Ectodermal cell (in vitro differentiated cells): ENCODE data around the gene TNFRSF25.
"Not testable (repeated sequence)": the region's sequence is repeated elsewhere in the genome, so short reads cannot be mapped to it uniquely, and the experiment has no call there.

Experiments
- H3K27ac ChIP-seq: 2 replicates; pipeline ENCODE4 v1.7.0; 2013; ENCODE audit warnings: mild to moderate bottlenecking, low read depth, low read length; ENCODE audit not compliant: insufficient read depth, poor library complexity, severe bottlenecking
- H3K27me3 ChIP-seq: 2 replicates; pipeline ENCODE4 v1.7.0; 2013; ENCODE audit warnings: mild to moderate bottlenecking, low read length; ENCODE audit not compliant: insufficient read depth, control insufficient read depth, poor library complexity, severe bottlenecking
- H3K36me3 ChIP-seq: one replicate; pipeline ENCODE4 v1.7.0; 2013; ENCODE audit warnings: low read length; ENCODE audit not compliant: control insufficient read depth, insufficient read depth
- H3K4me1 ChIP-seq: one replicate; pipeline ENCODE4 v1.7.0; 2013; ENCODE audit warnings: low read length; ENCODE audit not compliant: control insufficient read depth, insufficient read depth
- H3K4me3 ChIP-seq: 2 replicates; pipeline ENCODE4 v1.7.0; 2013; ENCODE audit warnings: low read depth, low read length, control low read depth; ENCODE audit not compliant: insufficient read depth
- H3K9me3 ChIP-seq: 2 replicates; pipeline ENCODE4 v1.7.0; 2013; ENCODE audit warnings: mild to moderate bottlenecking, low read length, moderate library complexity; ENCODE audit not compliant: control insufficient read depth
- WGBS, 2 experiments: methylation state at CpG; one replicate each; pipeline ENCODE4 v1.1.7; 2013; ENCODE audit warnings: missing lambda C conversion rate in 2 of 2; 5-methylcytosine and 5-hydroxymethylcytosine counted together

TNFRSF25 gene

GRCh38 chr1:6495540-6496364 is 29.8 kb upstream of the TNFRSF25 start:
- WGBS, 2 experiments: 75 to 76% methylated on average over 14 of the region's 14 CpGs
- H3K36me3 ChIP-seq: no peaks in the 10 kb centered on the region
- no peak overlapping the region for H3K27ac ChIP-seq
- H3K4me3 ChIP-seq: peak overlapping the region; percentile 58
- H3K4me1 ChIP-seq: peaks cover 30% of the 10 kb centered on the region
- no peaks in the 10 kb centered on the region for H3K9me3 ChIP-seq
- H3K27me3 ChIP-seq: peaks cover 30% of the 10 kb centered on the region

GRCh38 chr1:6495041-6495441 is 29.1 kb upstream of the TNFRSF25 start:
- Histone ChIP-seq H3K4me3 (no peak overlapping the region), H3K27ac (no peak overlapping the region), H3K27me3 (peaks cover 34% of the 10 kb centered on the region), H3K4me1 (peaks cover 32% of the 10 kb centered on the region), H3K36me3 (no peaks in the 10 kb centered on the region), H3K9me3 (no peaks in the 10 kb centered on the region)
- WGBS, 2 experiments: 66 to 71% methylated on average over 11 to 13 of the region's 13 CpGs

- 87 to 93% methylated on average over 4 of the region's 4 CpGs for WGBS, 2 experiments
These were observed 28.7 kb upstream of the TNFRSF25 start for GRCh38 chr1:6494627-6495026.

GRCh38 chr1:6493834-6494223 is 27.9 kb upstream of the TNFRSF25 start:
- H3K4me3 ChIP-seq, H3K36me3 ChIP-seq, H3K9me3 ChIP-seq, H3K27ac ChIP-seq: not testable (repeated sequence)
- Histone ChIP-seq H3K27me3 (peaks cover 34% of the 10 kb centered on the region), H3K4me1 (peaks cover 31% of the 10 kb centered on the region)
- WGBS, 2 experiments: 94 to 97% methylated on average over 3 to 4 of the region's 4 CpGs

More at GRCh38 chr1:6494627-6495026, 28.7 kb upstream of the TNFRSF25 start:
- H3K9me3 ChIP-seq: no peaks in the 10 kb centered on the region
- H3K27me3 ChIP-seq: peaks cover 34% of the 10 kb centered on the region
- H3K4me3 ChIP-seq: no peak overlapping the region
- peaks cover 36% of the 10 kb centered on the region for H3K4me1 ChIP-seq
- no peaks in the 10 kb centered on the region for H3K36me3 ChIP-seq
- H3K27ac ChIP-seq: no peak overlapping the region

- H3K9me3 ChIP-seq: no peaks in the 10 kb centered on the region
- H3K4me3 ChIP-seq: no peak overlapping the region
- peaks cover 20% of the 10 kb centered on the region for H3K4me1 ChIP-seq
- H3K27ac ChIP-seq: no peak overlapping the region
- WGBS, 2 experiments: 91% methylated on average over 10 of the region's 10 CpGs
- no peaks in the 10 kb centered on the region for H3K36me3 ChIP-seq
- peaks cover 24% of the 10 kb centered on the region for H3K27me3 ChIP-seq
These were observed 26.0 kb upstream of the TNFRSF25 start for GRCh38 chr1:6491966-6492365.

- Histone ChIP-seq H3K27me3 (peaks cover 20% of the 10 kb centered on the region), H3K4me1 (peaks cover 17% of the 10 kb centered on the region), H3K9me3 (no peaks in the 10 kb centered on the region), H3K36me3 (no peaks in the 10 kb centered on the region), H3K27ac (no peak within 1 kb of the TSS), H3K4me3 (peak within 1 kb of the TSS; percentile 60)
- 51 to 57% methylated on average over 6 of the region's 6 CpGs for WGBS, 2 experiments
These were observed 25.5 kb upstream of the TNFRSF25 start, which contains the start of gene PLEKHG5 for GRCh38 chr1:6491480-6491962. TSS of gene PLEKHG5 (minus strand) at chr1:6491667. CDS start at chr1:6477571, 14,096 bp downstream.

- Histone ChIP-seq H3K36me3 (no peaks in the 10 kb centered on the region), H3K4me1 (peaks cover 16% of the 10 kb centered on the region), H3K4me3 (peak overlapping the region; percentile 60), H3K9me3 (no peaks in the 10 kb centered on the region), H3K27ac (no peak overlapping the region), H3K27me3 (peaks cover 15% of the 10 kb centered on the region)
- WGBS, 2 experiments: 16 to 19% methylated on average over 6 of the region's 6 CpGs
These were observed 25.1 kb upstream of the TNFRSF25 start for GRCh38 chr1:6491081-6491449.

GRCh38 chr1:6490181-6491080 is 24.5 kb upstream of the TNFRSF25 start:
- 1% methylated on average over 70 of the region's 70 CpGs for WGBS, 2 experiments
- Histone ChIP-seq H3K36me3 (no peaks in the 10 kb centered on the region), H3K27ac (no peak overlapping the region)

GRCh38 chr1:6489799-6490180 is 23.8 kb upstream of the TNFRSF25 start:
- Histone ChIP-seq H3K4me1 (peaks cover 14% of the 10 kb centered on the region), H3K4me3 (peak overlapping the region; percentile 60), H3K36me3 (no peaks in the 10 kb centered on the region), H3K9me3 (no peaks in the 10 kb centered on the region), H3K27me3 (peaks cover 22% of the 10 kb centered on the region), H3K27ac (no peak overlapping the region)
- WGBS, 2 experiments: 13% methylated on average over 21 of the region's 21 CpGs

More at GRCh38 chr1:6490181-6491080, 24.5 kb upstream of the TNFRSF25 start:
- Histone ChIP-seq H3K4me1 (peaks cover 14% of the 10 kb centered on the region), H3K27me3 (peaks cover 16% of the 10 kb centered on the region), H3K4me3 (peak overlapping the region; percentile 60), H3K9me3 (no peaks in the 10 kb centered on the region)

GRCh38 chr1:6489383-6489765 is 23.4 kb upstream of the TNFRSF25 start:
- H3K4me1 ChIP-seq: peaks cover 14% of the 10 kb centered on the region
- WGBS, 2 experiments: 84% methylated on average over 9 of the region's 9 CpGs
- H3K9me3 ChIP-seq: no peaks in the 10 kb centered on the region
- no peak overlapping the region for H3K4me3 ChIP-seq
- peaks cover 22% of the 10 kb centered on the region for H3K27me3 ChIP-seq
- H3K27ac ChIP-seq: no peak overlapping the region
- no peaks in the 10 kb centered on the region for H3K36me3 ChIP-seq
